Prostate gland (tissue), 2 donors: ENCODE measurements around the gene TCF4.

Experiments
- POLR2AphosphoS5 ChIP-seq: sonication (generic); formaldehyde crosslinking; IDR thresholded peaks from one replicate; pipeline ENCODE4 v1.6.1; 2017; ENCODE audit warnings: antibody characterized with exemption
- TF ChIP-seq, protein P1 (sequence below), 4 experiments: fragments of 200-600 bp in 2 of 4; fragments of 450-650 bp in 2 of 4; sonication (generic) in 2 of 4; IDR thresholded peaks; 1 replicate in 3 of 4; 2 replicates in 1 of 4; pipeline ENCODE4 v1.5.1; 2016 to 2019; ENCODE audit warnings: antibody characterized with exemption in 4 of 4, mild to moderate bottlenecking in 2 of 4, moderate library complexity in 2 of 4

DNA sequence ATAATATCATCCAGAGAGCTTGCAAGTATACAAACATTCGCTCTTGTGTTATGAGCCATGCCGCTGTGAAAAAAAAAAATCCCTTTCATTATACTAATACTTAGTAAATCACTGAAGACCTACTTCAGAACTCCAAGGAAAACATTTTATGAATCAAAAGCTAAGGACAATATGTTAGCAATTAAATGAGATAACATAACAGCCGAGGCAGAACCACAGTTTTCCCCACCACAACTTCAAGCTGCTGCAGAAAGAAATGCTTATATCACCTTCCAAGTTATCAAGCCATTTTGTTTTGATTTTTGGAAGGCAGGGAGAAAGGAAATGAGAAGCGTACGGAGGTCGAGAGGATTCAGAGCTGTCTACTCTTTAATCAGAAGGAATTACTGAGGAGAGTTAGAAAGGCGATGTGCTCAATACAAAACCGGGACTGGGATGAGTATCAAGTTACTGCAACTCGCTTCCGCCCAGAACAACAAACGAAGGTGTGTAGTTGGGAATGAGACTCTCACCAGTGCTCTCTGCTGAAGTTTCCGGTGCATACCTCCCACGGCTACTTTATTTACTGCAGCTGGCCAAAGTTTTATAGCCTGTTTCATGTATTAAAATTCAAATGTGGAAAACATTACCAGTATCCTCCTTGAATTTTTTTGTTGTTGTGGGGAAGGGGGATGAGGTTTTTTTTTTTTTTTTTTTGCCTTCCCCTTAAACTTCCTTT is 336.6 kb downstream of the TCF4 start:
- TF ChIP-seq POLR2AphosphoS5, result no peak
- TF ChIP-seq, protein P1, sequence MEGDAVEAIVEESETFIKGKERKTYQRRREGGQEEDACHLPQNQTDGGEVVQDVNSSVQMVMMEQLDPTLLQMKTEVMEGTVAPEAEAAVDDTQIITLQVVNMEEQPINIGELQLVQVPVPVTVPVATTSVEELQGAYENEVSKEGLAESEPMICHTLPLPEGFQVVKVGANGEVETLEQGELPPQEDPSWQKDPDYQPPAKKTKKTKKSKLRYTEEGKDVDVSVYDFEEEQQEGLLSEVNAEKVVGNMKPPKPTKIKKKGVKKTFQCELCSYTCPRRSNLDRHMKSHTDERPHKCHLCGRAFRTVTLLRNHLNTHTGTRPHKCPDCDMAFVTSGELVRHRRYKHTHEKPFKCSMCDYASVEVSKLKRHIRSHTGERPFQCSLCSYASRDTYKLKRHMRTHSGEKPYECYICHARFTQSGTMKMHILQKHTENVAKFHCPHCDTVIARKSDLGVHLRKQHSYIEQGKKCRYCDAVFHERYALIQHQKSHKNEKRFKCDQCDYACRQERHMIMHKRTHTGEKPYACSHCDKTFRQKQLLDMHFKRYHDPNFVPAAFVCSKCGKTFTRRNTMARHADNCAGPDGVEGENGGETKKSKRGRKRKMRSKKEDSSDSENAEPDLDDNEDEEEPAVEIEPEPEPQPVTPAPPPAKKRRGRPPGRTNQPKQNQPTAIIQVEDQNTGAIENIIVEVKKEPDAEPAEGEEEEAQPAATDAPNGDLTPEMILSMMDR (IDR thresholded peaks at IDR 0.05), result no peak
